HEK293 (cell line): Measurements from ENCODE around the gene TRAPPC4.

Experiments used
- HOXA7 ChIP-seq: sonication (generic); formaldehyde crosslinking; IDR thresholded peaks from 2 replicates; pipeline ENCODE4 v1.8.1; 2022; ENCODE audit warnings: missing genetic modification reagents, borderline replicate concordance
- REST ChIP-seq: fragments of 450-650 bp; formaldehyde crosslinking; IDR thresholded peaks from 2 replicates; pipeline ENCODE4 v1.5.1; 2016; ENCODE audit warnings: missing biosample characterization, missing genetic modification characterization
- YY1 ChIP-seq: fragments of 450-650 bp; formaldehyde crosslinking; IDR thresholded peaks from 2 replicates; pipeline ENCODE4 v1.5.1; 2018; ENCODE audit warnings: missing biosample characterization, missing genetic modification characterization
- ZBTB26 ChIP-seq: fragments of 450-650 bp; formaldehyde crosslinking; optimal IDR thresholded peaks from 2 replicates; pipeline ENCODE3; 2016; ENCODE audit warnings: missing biosample characterization, mild to moderate bottlenecking, missing genetic modification characterization
- ZNF114 ChIP-seq: fragments of 450-650 bp; formaldehyde crosslinking; IDR thresholded peaks from 2 replicates; pipeline ENCODE4 v1.5.0; 2017; ENCODE audit warnings: missing biosample characterization, missing genetic modification characterization
- ZNF138 ChIP-seq: fragments of 450-650 bp; formaldehyde crosslinking; IDR thresholded peaks from 2 replicates; pipeline ENCODE4 v1.5.1; 2016; ENCODE audit warnings: missing biosample characterization, missing genetic modification characterization, borderline replicate concordance
- ZNF610 ChIP-seq: fragments of 450-650 bp; formaldehyde crosslinking; IDR thresholded peaks from 2 replicates; pipeline ENCODE4 v1.5.1; 2016; ENCODE audit warnings: missing biosample characterization, missing genetic modification characterization, borderline replicate concordance
- ZNF777 ChIP-seq: fragments of 450-650 bp; formaldehyde crosslinking; IDR thresholded peaks from 2 replicates; pipeline ENCODE4 v1.5.1; 2017; ENCODE audit warnings: missing biosample characterization, missing genetic modification characterization, borderline replicate concordance
- ZNF792 ChIP-seq: fragments of 450-650 bp; formaldehyde crosslinking; IDR thresholded peaks from 2 replicates; pipeline ENCODE4 v1.5.1; 2016; ENCODE audit warnings: missing biosample characterization, missing genetic modification characterization

- TF ChIP-seq ZBTB26 (tag by site-specific recombination), result no peak
- TF ChIP-seq HOXA7, result no peak
- no peak for TF ChIP-seq ZNF114 (tag by site-specific recombination)
- no peak for TF ChIP-seq YY1 (tag by site-specific recombination)
- TF ChIP-seq ZNF138 (tag by site-specific recombination), result no peak
- TF ChIP-seq ZNF792 (tag by site-specific recombination), result no peak
- TF ChIP-seq REST, result no peak
- TF ChIP-seq ZNF610, result no peak
- no peak for TF ChIP-seq ZNF777 (tag by site-specific recombination)
These were observed 3.4 kb upstream of the TRAPPC4 start for GRCh38 chr11:119015054-119015611.
